NCI-H1092 treated with DMSO at 0.1 percent for 48 hours (cell line): ENCODE data around the gene PRKAR1B.
"Not testable (repeated sequence)": the region's sequence is repeated elsewhere in the genome, so short reads cannot be mapped to it uniquely, and the experiment has no call there.

Experiments used
- DNase-seq: peaks from one replicate; lab custom pipeline; 2025; lab: John Stamatoyannopoulos, UW

The PRKAR1B gene

DNA sequence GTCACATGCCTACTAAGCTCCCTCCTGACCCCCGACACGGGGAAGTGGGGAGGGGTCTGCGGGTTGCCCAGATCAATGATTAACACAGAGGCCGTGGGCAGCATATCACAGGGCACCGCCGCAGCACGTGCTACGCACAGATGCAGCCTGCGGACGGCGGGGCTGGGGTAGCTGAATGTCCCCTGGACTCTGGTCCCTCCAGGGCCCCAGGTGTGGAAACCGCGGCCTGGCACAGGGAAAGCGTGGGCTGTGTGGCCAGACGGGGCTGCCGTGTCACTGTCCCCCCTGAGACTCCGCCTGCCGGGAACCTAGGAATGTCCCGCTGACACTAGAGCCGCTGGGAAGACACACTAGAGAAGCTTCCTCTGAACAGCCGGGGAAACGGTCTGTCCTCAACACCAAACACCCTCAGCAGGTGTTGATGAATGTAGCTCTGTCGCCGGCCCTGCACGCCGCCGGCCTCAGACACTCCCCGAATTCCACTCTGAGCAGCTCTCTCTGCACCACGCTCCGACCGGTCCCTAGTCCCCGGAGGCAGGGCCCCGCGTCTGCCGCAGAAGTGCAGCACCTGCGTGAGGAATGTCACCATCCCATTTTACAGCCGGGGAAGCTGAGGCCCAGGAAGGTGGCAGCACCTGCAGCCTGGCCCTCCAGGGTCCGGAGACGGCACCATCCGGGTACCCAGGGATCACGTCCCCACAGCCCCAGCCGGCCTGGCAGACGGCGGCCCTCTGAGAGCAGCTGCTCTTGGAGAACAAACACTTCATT lies 174.0 kb downstream of the PRKAR1B start:
- no peak for DNase-seq

DNA sequence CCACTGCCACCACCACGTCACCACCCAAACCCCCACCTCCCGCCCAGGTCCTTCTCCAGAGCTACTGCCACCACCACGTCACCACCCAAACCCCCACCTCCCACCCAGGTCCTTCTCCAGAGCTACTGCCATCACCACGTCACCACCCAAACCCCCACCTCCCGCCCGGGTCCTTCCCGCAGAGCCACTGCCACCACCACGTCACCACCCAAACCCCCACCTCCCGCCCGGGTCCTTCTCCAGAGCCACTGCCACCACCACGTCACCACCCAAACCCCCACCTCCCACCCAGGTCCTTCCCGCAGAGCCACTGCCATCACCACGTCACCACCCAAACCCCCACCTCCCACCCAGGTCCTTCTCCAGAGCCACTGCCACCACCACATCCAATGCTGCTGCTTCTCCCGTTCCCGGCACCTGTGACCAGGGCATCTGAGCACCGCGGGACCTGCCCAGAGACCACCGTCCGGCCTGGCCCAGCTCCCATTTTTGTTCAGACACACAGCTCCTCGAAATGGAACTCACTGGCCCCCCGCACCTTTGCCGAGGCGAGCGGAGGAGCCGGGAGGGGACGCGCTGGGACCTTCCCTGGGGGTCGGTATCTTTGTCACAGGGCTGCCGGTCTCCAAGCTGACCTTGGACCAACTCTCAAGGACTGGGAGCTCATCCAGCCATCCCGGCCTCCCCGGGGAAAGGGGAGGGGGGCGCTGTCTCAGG lies 174.8 kb downstream of the PRKAR1B start:
- DNase-seq: not testable (repeated sequence)

DNA sequence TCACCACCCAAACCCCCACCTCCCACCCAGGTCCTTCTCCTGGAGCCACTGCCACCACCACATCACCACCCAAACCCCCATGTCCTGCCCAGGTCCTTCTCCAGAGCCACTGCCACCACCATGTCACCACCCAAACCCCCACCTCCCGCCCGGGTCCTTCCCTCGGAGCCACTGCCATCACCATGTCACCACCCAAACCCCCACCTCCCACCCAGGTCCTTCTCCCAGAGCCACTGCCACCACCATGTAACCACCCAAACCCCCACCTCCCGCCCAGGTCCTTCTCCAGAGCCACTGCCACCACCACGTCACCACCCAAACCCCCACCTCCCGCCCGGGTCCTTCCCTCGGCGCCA lies 175.5 kb downstream of the PRKAR1B start:
- not testable (repeated sequence) for DNase-seq

DNA sequence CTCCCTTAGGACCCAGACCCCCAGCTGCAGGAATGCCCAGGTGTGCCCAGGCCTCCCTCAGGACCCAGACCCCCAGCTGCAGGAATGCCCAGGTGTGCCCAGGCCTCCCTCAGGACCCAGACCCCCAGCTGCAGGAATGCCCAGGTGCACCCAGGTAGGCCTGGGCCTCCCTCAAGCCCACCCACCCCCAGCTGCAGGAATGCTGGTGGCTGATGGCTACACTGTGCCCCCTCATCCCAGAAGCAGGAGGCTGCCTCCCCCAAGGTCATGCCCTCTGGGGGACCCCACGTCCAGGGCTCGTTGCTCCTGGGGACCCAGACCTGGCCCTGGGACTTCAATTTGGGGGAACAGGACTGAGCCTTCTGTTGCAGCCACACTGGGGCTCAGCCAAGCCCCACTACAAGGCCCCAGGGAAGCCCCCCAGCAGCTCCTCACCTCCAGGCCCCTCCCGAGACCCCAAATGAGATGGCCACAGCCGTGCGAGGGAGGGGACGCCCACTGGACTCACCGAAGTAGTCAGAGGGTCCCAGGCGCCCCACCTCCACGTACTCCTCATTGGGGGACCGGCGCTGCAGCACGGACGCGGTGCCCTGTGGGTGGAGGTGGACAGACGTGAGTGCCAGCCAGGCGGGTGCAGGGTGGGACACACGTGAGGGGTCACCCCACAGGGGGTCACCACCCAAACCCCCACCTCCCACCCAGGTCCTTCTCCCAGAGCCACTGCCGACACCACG lies 176.0 kb downstream of the PRKAR1B start:
- DNase-seq: no peak

DNA sequence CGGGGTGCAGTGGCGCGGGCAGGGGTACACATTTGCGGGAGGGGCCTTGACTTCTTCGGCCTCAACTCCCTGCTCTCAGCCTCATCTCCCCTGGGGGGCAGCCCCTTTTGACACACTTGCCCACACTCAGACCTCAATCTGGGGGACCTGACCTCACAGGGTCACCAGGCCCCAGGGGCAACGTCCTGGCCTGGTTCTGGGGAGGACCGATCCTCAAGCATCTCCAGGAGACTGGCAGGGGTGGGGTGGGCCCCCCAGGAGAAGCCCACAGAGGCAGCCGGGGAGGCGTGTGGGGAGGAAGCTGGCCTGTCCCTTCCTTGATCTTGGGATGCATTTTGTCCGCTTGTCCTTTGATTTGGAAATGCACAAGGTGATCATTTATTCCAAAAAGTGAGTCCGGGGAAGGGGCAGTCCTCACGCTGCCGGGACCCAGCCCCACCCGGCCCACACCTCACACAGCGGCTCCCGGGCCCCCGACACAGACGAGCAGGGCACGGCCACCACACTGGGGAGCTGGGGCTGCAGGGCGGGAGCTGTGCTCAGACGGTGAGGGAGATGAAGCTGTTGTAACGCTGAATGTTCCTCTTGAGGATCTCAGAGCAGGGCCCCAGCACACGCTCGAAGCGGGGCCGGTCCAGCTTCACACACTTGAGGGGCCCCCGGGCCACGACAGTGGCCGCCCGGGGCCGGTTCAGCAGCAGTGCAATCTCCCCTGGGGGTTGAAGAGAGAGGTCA lies 177.0 kb downstream of the PRKAR1B start:
- no peak for DNase-seq

DNA sequence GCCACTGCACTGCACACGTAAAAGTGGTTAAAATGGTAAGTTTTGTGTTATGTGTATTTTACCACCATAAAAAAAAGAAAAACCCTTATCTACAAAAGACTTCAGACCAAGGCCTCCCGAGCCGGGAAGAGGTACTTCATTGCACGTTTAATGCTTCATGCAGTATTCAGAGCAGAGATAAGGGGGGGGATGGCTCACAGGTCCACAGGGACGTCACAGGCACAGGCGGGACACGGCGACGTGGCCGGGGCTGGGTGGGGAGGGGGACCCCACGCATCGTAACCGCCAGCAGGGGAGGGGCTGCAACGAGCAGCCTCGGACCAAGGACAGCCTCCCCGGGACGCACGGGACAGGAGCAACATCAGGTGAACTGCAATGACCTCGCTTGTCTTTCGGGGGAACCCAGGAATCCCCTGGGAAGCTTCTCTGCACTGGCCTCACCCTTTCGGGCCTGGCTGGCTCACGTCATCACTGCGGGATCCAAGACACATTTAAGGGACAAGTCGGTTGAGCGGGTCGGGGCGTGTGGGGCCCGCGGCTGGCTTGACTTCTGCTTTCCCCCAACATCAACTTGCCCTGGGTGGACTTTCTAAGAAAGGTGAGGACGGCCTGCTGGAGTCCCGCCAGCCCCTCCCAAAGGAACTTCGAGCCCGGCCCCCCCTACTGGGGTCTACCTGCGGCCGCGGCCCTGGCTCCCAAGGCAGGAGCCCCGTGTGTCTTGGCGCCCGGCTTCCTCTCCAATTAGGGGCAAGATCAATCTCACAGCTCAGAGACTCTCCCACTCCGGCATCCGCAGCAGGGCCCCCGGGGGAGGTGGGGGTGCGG lies 177.8 kb downstream of the PRKAR1B start:
- DNase-seq: no peak

DNA sequence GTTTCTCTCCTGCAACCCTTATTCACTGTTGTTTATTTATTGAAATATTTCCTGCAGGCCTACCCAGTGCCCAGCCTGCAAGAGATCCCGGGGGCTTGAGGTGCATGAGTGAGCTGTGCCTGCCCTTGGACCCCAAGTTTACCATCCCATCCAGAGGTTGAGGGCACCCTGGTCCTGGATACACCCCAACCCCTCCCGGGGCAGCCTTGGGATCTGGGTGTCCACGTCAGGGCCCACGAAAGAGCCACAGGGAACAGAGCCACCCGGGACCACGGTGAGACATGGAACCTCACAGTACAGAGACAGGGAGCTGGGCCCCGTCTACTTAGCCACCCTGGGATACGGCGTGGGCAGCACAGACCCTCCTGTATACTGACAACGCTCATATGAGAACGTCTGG lies 178.7 kb downstream of the PRKAR1B start:
- no peak for DNase-seq

DNA sequence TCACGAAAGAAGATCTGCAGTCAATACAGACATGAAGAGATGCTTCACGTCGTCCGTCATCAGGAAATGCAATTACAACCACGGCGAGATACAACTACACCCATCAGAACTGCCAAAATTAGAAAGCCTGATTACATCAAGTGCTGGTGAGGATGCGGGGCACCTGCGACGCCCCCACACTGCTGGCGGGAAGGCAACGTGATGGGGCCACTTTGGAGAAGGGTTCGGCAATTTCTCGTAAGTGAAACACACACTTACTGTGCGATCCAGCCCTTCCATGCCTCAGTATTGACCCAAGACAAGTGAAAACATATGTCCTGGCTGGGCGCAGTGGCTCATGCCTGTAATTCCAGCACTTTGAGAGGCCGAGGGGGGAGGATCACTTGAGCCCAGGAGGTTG lies 181.6 kb downstream of the PRKAR1B start:
- no peak for DNase-seq

DNA sequence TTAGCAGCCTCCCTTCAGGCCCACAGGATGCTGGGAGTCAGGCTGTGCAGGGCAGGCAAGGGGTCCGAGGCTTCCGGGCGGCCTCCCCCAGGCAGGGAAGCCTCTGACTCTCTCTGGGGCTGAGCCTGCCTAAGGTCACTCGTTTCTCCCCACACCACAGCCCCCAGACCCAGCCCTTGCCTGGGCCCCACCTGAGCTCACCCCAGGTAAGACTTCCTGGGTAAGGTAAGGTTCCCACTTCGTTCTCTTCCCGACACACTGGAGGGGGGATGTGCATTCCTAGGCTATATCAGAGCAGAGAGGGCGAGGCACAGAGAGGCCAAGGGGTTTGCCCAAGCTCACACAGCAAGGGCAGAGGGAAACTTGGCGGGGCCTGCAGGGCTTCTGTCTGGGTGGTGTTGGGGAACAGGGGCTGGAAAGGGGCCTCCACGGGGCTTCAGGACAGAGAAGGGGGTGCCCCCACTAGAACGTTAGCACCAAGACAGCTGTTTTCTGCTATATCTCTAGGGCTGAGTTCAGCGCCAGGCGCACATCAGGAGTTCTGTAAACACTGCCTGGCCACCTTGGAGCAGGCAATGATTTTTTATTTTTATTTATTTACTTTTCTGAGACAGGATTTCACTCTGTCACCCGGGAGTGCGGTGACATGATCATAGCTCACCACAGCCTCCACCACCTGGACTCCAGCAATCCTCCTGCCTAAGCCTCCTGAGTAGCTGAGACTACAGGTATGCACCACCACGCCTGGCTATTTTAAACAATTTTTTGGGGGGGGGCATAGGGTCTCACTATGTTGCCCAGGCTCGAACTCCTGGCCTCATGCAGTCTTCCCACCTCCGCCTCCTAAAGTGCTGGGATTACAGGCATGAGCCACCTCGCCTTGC lies 182.5 kb downstream of the PRKAR1B start:
- no peak for DNase-seq

DNA sequence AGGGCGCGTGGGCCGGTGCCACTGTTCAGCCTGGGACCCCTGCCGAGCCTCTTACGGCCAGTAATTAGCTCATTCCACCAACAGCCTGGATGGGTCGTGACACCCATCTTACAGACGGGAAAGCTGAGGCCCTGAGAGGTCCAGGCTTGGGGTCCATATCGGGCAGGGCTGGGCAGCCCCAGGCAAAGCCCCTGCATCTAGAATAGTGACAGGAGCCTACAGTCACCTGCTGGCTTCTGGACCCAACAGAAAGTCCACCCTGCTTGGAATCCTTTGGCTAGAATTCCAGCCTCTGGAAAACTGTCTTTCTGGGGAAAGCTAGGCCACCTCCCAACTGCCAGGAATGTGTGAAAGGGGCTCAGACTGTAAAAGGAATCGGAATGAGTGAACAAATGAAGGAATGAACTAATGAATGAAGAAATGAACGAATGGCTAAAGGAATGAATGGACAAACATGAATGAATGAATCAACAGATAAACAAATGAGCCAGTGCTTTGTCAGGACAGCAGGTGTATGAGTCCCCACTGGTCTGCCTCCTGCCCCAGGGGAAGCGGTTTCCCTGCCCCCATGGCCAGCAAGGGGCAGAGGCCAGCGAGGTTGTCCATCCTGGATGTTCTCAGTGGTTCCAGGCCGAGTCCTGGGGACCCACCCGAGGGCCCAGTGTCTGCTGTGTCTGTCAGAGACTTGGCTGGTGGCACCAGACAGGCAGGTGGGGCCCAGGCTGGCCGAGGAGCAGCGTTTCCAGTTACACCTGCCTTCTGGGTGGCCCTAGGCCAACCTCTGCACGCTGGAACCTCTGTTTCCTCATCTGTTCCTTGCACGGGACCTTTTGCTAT lies 183.4 kb downstream of the PRKAR1B start:
- no peak for DNase-seq

DNA sequence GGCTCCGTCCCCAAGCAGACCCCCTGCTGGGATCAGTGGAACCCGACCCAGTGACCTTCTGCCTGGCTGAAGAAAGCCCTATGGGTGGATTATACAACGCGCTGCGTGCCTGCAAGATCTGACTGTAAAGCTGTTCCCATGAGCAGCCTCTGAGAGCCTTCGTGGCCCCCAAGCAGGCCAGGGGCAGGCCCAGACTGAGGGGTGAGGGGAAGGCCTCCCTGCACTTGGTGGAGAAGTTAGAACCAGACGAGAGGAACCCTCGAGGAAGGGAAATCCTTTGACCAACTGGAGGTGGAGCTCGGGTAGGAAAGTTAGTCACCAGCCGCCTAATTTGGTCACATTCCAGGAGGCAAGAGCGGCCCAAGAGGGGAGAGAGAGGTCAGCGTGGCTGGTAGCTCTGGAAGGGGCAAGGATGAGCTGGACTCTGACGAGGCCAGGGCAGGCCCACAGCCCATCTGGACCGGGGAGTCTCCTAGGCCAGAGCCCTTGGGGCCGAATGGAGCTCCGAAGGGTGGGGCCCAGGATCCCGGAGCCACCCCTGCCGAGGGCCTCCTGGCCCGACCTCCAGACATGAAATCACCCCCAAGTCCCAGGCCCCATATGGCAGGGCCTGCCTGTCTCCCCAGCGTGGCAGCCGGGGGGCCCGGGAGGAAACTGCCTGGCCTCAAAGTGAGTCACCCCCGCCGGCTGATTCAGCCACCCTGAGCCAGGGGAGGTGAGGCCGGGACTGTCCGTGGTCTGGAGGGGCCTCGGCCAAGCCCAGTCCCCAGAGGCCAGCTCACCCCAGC lies 184.2 kb downstream of the PRKAR1B start:
- no peak for DNase-seq

DNA sequence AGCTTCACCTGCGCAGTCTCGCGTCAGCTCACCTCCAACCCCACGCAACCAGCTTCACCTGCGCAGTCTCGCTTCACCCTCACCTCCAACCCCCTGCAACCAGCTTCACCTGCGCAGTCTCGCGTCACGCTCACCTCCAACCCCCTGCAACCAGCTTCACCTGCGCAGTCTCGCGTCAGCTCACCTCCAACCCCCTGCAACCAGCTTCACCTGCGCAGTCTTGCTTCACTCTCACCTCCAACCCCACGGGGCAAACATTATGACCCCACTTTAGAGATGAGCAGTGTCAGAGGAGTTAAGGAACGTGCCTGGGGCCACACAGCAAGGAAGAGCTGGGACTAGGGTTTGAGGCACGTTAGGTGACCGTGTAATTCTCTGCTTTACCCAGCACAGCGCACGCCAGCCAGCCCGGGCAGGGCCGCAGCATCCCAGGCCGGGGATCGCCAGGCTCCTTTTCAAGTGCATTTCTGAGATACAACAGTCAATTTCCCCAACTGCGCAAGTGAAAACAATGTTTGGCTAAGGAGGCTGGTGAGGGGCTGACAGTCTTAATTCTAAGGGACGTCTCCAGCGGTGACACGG lies 184.9 kb downstream of the PRKAR1B start:
- no peak for DNase-seq

DNA sequence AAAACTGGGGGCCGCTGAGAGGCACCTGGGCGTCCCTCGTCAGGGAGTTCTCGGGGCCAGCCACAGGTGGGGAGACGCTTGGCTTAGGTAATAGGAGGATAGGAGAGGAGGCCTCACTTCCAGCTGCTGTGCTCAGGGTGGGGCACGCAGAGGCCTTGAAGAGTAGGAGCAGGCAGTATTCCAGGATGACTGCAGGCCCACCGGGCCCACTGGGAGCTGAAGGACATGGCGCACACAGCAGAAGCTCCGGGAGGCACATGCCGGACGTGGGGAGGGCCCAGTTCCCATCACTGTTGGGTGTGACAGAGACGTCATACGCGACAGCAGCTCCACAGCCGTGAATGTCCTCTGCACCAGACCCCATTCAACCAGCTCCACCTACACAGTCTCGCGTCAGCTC lies 185.4 kb downstream of the PRKAR1B start:
- no peak for DNase-seq

DNA sequence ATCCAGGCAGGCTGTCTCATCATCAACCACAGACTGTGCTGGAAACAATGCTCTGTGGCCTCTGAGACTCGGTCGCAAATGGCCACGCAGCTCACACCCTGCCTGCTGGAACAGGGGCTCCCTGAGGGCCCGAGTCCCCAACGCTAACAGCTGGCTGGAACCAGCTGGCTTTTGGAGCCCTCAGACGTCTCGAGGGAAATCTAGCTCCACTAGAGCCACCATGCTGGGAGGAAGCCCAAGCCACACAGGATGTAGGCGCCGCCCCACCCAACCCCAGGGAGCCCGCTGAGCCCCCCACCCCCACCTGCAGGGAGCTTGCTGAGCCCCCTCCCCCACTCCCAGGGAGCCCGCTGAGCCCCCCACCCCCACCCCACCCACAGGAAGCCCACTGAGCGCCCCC lies 186.1 kb downstream of the PRKAR1B start:
- no peak for DNase-seq

DNA sequence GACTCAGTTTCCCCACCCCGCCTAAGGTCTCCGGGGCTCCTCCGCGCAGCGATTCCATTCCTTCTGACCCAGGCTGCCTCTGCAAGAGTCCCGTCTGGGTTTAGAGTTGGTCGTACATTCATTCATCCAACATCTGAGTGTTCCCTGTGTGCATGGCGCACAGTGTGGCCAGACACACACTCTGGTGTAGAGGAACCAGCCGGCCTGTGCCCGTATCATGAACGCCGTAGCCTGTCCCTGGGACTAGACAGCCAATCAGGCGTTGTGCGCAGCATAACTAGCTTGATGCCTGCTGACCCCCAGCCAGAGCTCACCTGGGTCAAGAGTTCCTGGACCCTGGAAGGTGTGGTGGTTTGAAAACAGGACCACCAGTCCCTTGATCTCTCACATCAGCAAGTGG lies 186.5 kb downstream of the PRKAR1B start:
- DNase-seq: no peak

DNA sequence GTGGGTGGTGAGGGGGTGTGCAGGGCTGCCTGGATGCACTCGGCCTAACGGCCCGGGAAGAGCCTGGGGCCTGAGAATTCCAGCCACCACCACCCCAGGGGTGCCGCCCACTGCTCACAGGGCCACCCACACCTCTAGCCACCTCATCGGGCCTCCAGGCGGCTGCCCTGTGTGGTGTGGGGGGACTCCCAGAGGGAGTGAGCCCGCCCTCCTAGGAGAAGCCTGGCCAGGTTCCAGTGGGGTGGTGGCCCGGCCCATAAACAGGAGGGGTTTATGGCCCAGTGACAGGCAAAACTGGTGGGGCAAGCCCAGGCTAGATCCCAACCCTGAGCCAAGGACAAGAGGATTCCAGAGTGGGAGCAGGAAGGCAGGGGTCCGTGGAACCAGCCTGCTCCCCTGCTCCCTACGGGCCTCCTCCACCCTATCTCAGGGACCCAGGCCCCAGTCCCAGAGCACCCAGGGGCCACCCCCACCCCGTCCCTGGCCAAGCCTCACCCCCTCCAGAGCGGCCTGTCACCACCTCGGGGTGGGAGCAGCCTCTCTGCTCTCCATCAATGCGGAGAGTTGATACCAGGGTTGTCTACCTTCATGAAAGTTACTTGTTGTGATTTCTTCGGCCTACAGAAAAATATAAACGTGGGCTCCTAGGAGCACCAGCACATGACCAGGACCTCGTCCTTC lies 187.2 kb downstream of the PRKAR1B start:
- DNase-seq: no peak

DNA sequence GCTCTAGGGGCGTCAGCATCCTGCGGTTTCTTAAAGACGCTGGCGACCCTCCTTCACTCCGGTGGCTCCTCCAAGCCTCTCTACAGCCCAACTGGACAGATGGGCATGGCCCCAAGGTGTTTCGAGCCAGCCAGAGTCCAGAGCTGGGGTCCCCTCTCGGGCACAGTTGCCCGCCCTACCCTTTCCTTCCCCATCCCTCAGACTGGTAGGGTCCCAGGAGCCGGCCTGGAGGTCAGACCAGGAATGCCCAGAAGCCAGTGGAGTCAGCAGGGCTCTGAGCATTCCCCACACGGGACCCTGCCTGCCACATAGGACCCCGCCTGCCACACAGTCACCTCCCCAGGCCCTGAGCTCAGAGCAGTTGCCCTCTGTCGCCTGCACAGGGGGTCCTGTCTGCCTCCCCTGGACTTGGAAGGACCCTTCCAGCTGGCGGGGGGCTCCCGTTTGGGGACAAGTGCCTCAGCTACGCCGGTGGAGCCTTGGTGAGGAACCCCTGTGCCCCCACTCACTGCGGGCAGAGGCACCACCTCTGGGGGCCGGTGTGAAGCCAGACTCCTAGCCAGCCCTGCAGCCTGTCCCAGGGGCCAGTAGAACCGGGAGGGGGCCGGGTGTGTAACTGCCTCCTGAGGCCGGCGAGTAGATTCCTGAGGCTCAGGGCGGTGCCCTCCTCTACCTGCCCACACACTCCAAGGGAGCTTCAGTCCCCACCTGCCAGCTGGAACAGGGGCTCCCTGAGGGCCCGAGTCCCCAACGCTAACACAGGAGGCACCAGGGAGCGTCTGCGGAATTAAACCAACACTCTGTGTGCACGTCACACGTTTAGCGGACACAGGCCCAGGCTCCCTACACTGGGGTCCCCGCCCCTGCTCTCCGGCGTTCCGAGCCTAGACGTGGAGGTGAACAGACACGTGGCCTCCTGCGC lies 188.1 kb downstream of the PRKAR1B start:
- DNase-seq: no peak
